Hematopoietic multipotent progenitor cell treated with erythropoietin and hydrocortisone succinate and interleukin-3 and kit ligand, for 8 days (in vitro differentiated cells): ENCODE data around the gene UGT1A5.

Source experiments
- DNase-seq: peaks from one replicate; pipeline ENCODE4 v3.0.0-alpha.2; 2015

The UGT1A5 gene

GRCh38 chr2:233712611-233713261, at the start of gene UGT1A5:
Gene UGT1A5, plus strand, starts transcription at chr2:233712907. Its CDS starts 85 bp downstream, at chr2:233712992.
- DNase-seq = no peak

- no peak for DNase-seq
Observed at GRCh38 chr2:233663911-233664310, 48.8 kb upstream of the UGT1A5 start.

GRCh38 chr2:233668605-233669260, 44.0 kb upstream of the UGT1A5 start:
- DNase-seq = no peak

- DNase-seq = no peak
Observed at GRCh38 chr2:233671290-233672161, 41.2 kb upstream of the UGT1A5 start, which contains the start of gene UGT1A9. Gene UGT1A9, plus strand, starts transcription at chr2:233671898. Its CDS starts 37 bp downstream, at chr2:233671935.

GRCh38 chr2:233672886-233673285, 39.8 kb upstream of the UGT1A5 start:
- DNase-seq = no peak

- no peak for DNase-seq
Observed at GRCh38 chr2:233673896-233674295, 38.8 kb upstream of the UGT1A5 start.

GRCh38 chr2:233674314-233674713, 38.4 kb upstream of the UGT1A5 start:
- no peak for DNase-seq

- DNase-seq = no peak
Observed at GRCh38 chr2:233674995-233675394, 37.7 kb upstream of the UGT1A5 start.

GRCh38 chr2:233676046-233676445, 36.7 kb upstream of the UGT1A5 start:
- DNase-seq = no peak

GRCh38 chr2:233679196-233679595, 33.5 kb upstream of the UGT1A5 start:
- no peak for DNase-seq

- no peak for DNase-seq
Observed at GRCh38 chr2:233680361-233681045, 32.2 kb upstream of the UGT1A5 start.

GRCh38 chr2:233681521-233682099, 31.1 kb upstream of the UGT1A5 start, which contains the start of gene UGT1A7:
Gene UGT1A7, plus strand, starts transcription at chr2:233681901. Its CDS starts 37 bp downstream, at chr2:233681938.
- no peak for DNase-seq

- no peak for DNase-seq
Observed at GRCh38 chr2:233684640-233685039, 28.1 kb upstream of the UGT1A5 start.

GRCh38 chr2:233686928-233687327, 25.8 kb upstream of the UGT1A5 start:
- DNase-seq = peak; percentile 51

- DNase-seq = no peak
Observed at GRCh38 chr2:233688341-233688740, 24.4 kb upstream of the UGT1A5 start.

GRCh38 chr2:233689031-233689430, 23.7 kb upstream of the UGT1A5 start:
- no peak for DNase-seq

GRCh38 chr2:233689501-233689900, 23.2 kb upstream of the UGT1A5 start:
- peak; percentile 64 for DNase-seq

- no peak for DNase-seq
Observed at GRCh38 chr2:233690444-233690843, 22.3 kb upstream of the UGT1A5 start.

GRCh38 chr2:233691443-233692433, 21.0 kb upstream of the UGT1A5 start:
- DNase-seq = no peak

GRCh38 chr2:233692648-233693047, 20.1 kb upstream of the UGT1A5 start, which contains the start of gene UGT1A6:
Gene UGT1A6, plus strand, starts transcription at chr2:233692890. Its CDS starts 115 bp downstream, at chr2:233693005.
- no peak for DNase-seq

- DNase-seq = no peak
Observed at GRCh38 chr2:233693963-233694362, 18.7 kb upstream of the UGT1A5 start.
